Nephron progenitor cell (in vitro differentiated cells): ENCODE data around the gene MICALL1.

ENCODE experiments used
- DNase-seq: peaks from one replicate; pipeline ENCODE4 v3.0.0; 2021
- H3K27ac Mint-ChIP-seq: 2 replicates; pipeline ENCODE4 v1.8.0; 2021; ENCODE audit warnings: mild to moderate bottlenecking, moderate library complexity, mixed read lengths
- H3K27me3 Mint-ChIP-seq: 2 replicates; pipeline ENCODE4 v1.8.0; 2021; ENCODE audit warnings: mild to moderate bottlenecking, low read depth, mixed read lengths; ENCODE audit not compliant: poor library complexity
- H3K36me3 Mint-ChIP-seq: 2 replicates; pipeline ENCODE4 v1.8.0; 2021; ENCODE audit warnings: low read depth, mixed read lengths
- H3K4me1 Mint-ChIP-seq: 2 replicates; pipeline ENCODE4 v1.8.0; 2021; ENCODE audit warnings: mixed read lengths
- H3K4me3 Mint-ChIP-seq: 2 replicates; pipeline ENCODE4 v1.8.0; 2021; ENCODE audit warnings: mild to moderate bottlenecking, moderate library complexity, mixed read lengths
- H3K9me3 Mint-ChIP-seq: 2 replicates; pipeline ENCODE4 v1.8.0; 2021; ENCODE audit warnings: mild to moderate bottlenecking, moderate library complexity, mixed read lengths
- TF ChIP-seq, protein P1 (sequence below): fragments of 200-600 bp; sonication (generic); IDR thresholded peaks from 2 replicates; pipeline ENCODE4 v1.5.0; 2021; ENCODE audit warnings: antibody characterized with exemption

Gene MICALL1

DNA sequence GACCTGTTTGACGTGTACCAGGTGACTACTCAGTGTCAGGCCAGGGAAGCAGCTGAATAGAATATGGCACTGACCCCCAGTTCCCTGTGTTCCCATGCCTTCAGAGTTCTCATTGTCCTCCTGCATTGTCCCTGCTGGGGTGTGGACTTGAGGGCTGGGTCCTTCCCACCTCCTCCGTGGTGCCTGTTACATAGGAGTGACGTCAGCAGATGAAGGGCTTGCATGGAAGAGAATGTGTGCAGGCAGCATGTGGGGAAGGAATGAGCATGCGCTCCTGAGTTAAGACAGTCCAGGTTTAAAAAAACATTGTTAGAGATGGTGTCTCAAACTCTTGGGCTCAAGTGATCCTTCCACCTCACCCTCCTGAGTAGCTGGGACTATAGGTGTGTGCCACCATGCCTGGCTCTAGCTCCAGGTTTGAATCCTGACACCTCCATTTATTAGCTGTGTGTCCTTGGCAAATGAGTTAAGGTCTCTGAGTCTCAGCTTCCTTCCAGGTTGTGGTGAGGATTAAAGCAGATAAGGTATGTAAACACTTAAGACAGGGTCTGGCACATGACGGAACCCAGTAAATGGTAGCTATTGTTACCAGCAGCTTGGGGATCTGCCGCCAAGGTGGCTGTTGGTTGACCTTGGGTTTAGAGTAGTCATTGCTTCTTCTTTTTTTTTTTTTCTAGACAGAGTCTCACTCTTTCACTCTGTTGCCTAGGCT is 85.8 kb downstream of the MICALL1 start:
- TF ChIP-seq, protein P1, sequence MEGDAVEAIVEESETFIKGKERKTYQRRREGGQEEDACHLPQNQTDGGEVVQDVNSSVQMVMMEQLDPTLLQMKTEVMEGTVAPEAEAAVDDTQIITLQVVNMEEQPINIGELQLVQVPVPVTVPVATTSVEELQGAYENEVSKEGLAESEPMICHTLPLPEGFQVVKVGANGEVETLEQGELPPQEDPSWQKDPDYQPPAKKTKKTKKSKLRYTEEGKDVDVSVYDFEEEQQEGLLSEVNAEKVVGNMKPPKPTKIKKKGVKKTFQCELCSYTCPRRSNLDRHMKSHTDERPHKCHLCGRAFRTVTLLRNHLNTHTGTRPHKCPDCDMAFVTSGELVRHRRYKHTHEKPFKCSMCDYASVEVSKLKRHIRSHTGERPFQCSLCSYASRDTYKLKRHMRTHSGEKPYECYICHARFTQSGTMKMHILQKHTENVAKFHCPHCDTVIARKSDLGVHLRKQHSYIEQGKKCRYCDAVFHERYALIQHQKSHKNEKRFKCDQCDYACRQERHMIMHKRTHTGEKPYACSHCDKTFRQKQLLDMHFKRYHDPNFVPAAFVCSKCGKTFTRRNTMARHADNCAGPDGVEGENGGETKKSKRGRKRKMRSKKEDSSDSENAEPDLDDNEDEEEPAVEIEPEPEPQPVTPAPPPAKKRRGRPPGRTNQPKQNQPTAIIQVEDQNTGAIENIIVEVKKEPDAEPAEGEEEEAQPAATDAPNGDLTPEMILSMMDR, result no peak
- Mint-ChIP-seq H3K27me3 (peaks cover 17% of the 10 kb centered on the region), H3K4me3 (no peak overlapping the region), H3K27ac (no peak overlapping the region), H3K36me3 (no peaks in the 10 kb centered on the region), H3K9me3 (no peaks in the 10 kb centered on the region), H3K4me1 (peaks cover 12% of the 10 kb centered on the region)
- DNase-seq, result no peak
